Muscle layer of colon (tissue), 2 donors: Measurements from ENCODE around the gene AMZ2.
"Not testable (repeated sequence)": the region's sequence is repeated elsewhere in the genome, so short reads cannot be mapped to it uniquely, and the experiment has no call there.

Source experiments
- H3K27ac ChIP-seq: one replicate; pipeline ENCODE4 v1.7.0; 2013; ENCODE audit warnings: low read depth, mild to moderate bottlenecking, low read length, moderate library complexity
- H3K27me3 ChIP-seq, 2 donors: one replicate each; pipeline ENCODE4 v1.7.0; 2013; ENCODE audit warnings: low read length in 2 of 2, mild to moderate bottlenecking in 2 of 2; ENCODE audit not compliant: insufficient read depth in 2 of 2, control insufficient read depth in 1 of 2
- H3K36me3 ChIP-seq: one replicate; pipeline ENCODE4 v1.7.0; 2013; ENCODE audit warnings: mild to moderate bottlenecking, low read length; ENCODE audit not compliant: insufficient read depth
- H3K4me1 ChIP-seq: one replicate; pipeline ENCODE4 v1.7.0; 2013; ENCODE audit warnings: mild to moderate bottlenecking, low read length; ENCODE audit not compliant: insufficient read depth
- H3K4me3 ChIP-seq, 2 donors: one replicate each; pipeline ENCODE4 v1.7.0; 2013; ENCODE audit warnings: low read length in 2 of 2, low read depth in 1 of 2, mild to moderate bottlenecking in 1 of 2, moderate library complexity in 1 of 2
- H3K9ac ChIP-seq: one replicate; pipeline ENCODE4 v1.7.0; 2013; ENCODE audit warnings: low read length
- H3K9me3 ChIP-seq: one replicate; pipeline ENCODE4 v1.7.0; 2013; ENCODE audit warnings: mild to moderate bottlenecking, low read length
- donor health status: abdominal sarcoma.
- donor health status: Adenocarcinoma of cecum.

The AMZ2 gene

DNA sequence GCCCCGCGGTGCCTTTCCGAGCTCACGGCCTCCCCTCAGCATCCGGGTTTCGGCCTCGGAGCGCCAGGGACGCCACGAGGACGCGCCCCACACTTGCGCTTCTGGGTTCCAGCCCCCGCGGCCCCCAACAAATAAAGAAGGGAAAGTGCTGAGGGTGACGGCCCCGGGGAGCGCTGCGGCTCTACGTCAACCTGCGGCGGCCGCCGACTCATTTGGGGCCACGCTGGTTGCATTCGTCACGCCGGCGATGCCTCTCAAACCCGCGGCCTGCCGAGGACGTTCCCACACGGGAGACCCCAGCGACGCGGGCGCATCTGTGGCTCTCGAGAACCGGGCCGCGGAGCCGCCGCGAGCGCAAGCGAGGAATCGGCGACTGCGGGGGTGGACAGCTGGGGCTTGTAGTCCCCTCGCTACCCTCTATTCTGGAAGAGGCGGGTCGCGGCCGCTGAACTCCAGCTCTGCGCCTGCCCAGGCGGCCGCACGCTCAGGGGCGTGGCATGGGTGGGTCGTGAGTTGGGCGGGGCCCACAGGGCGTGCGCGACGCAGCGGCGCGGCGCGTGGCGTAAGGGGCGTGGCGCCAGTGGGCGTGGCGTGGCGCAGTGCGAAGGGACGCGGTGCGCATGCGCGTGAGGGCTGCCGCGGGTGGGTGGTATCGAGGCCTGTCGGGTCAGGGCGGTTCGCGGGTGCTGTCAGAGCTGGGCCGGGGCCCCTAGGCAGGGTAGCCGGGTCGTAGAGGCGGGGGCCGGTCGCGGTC is at the start of gene AMZ2:
Gene AMZ2 (plus strand): TSS at position 599 of the 754 bp plus-strand sequence. CDS start 2,145 bp downstream, outside the sequence.
- Histone ChIP-seq H3K9ac (peak within 1 kb of the TSS; percentile 64), H3K27ac (peak within 1 kb of the TSS; percentile 98), H3K9me3 (no peaks in the 10 kb centered on the region), H3K4me1 (peaks cover 7% of the 10 kb centered on the region), H3K27me3 (no peaks in the 10 kb centered on the region), H3K4me3 (peak within 1 kb of the TSS; percentile 71 to 88), H3K36me3 (peaks cover 15% of the 10 kb centered on the region)

DNA sequence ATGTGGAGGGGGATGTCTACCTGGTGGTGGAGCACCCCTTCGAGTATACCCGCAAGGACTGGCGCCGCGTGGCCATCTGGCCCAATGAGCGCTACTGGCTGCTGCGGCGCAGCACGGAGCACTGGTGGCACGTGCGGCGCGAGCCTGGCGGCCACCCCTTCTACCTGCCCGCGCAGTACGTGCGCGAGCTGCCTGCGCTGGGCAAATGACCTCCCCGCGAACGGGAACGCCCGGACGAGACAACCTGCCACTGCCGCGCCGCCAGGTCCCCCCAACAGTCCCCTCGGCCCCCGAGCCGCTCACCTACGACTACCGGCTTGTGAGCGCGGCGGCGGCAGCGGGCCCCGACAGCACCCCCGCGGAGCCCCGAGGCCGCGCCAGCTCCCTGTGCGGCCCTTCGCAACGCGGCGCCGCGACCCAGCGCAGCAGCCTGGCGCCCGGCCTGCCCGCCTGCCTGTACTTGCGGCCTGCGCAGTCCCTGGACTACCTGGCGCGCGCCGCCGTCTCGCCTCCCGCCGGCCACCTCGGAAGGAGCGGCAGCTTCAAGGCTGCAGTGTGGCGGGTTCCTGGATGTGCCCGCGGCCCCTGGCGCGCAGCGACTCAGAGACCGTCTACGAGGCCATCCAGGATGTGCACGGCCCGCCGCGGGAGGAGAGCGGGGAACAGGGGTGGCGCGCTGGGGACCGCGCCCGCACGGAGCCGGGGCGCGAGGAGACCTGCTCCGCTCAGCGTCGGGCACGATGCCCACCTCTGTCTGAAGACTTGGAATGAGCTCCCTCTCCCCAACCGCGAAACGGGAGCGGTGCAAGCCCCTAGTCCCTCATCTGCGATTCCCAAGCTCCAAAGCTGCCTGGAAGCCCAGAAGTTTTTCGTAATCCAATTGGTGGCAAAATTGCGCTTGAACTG is 48.7 kb upstream of the AMZ2 start:
- H3K4me1 ChIP-seq, result peaks cover 27% of the 10 kb centered on the region

GRCh38 chr17:68199837-68200688 is 47.8 kb upstream of the AMZ2 start:
- Histone ChIP-seq H3K9ac (no peak overlapping the region), H3K36me3 (no peaks in the 10 kb centered on the region), H3K27me3 (peaks cover 30 to 62% of the 10 kb centered on the region in 2 donors), H3K4me1 (peaks cover 27% of the 10 kb centered on the region), H3K9me3 (no peaks in the 10 kb centered on the region), H3K27ac (no peak overlapping the region), H3K4me3 (peak overlapping the region in 1 of 2 donors; percentile 49)

More for the DNA sequence above, 48.7 kb upstream of the AMZ2 start:
- no peak overlapping the region for H3K9ac ChIP-seq
- no peaks in the 10 kb centered on the region for H3K36me3 ChIP-seq
- H3K27ac ChIP-seq, result no peak overlapping the region
- no peaks in the 10 kb centered on the region for H3K9me3 ChIP-seq
- no peak overlapping the region for H3K4me3 ChIP-seq
- peaks cover 30 to 62% of the 10 kb centered on the region in 2 donors for H3K27me3 ChIP-seq

GRCh38 chr17:68200689-68201417 is 47.0 kb upstream of the AMZ2 start:
- H3K4me3 ChIP-seq, result peak overlapping the region in 1 of 2 donors; percentile 49
- H3K9ac ChIP-seq, result no peak overlapping the region
- no peaks in the 10 kb centered on the region for H3K36me3 ChIP-seq
- peaks cover 26% of the 10 kb centered on the region for H3K4me1 ChIP-seq
- peaks cover 30 to 55% of the 10 kb centered on the region in 2 donors for H3K27me3 ChIP-seq
- H3K9me3 ChIP-seq, result no peaks in the 10 kb centered on the region
- H3K27ac ChIP-seq, result no peak overlapping the region

- not testable (repeated sequence) for H3K27ac ChIP-seq
- peaks cover 30 to 50% of the 10 kb centered on the region in 2 donors for H3K27me3 ChIP-seq
- peaks cover 24% of the 10 kb centered on the region for H3K4me1 ChIP-seq
Measured at GRCh38 chr17:68201418-68201771, 46.4 kb upstream of the AMZ2 start.

DNA sequence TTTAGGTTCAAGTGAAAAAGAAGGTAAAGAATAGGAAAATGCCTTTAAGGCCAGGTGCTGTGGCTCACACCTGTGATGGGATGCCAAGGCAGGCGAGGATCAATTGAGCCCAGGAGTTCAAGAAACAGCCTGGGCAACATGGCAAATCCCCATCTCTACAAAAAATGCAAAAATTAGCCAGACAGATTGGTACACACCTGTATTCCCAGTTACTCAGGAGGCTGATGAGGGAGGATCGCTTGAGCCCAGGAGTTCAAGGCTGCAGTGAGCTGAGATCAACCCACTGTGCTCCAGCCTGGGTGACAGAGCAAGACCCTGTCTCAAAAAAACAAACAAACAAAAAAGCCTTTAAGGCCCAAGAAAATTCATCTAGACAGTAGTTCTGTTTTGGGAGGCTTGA is 45.5 kb upstream of the AMZ2 start:
- peaks cover 25 to 41% of the 10 kb centered on the region in 2 donors for H3K27me3 ChIP-seq
- H3K4me1 ChIP-seq, result peaks cover 27% of the 10 kb centered on the region
- not testable (repeated sequence) for H3K9ac ChIP-seq, H3K9me3 ChIP-seq, H3K36me3 ChIP-seq, H3K4me3 ChIP-seq, H3K27ac ChIP-seq

More at GRCh38 chr17:68201418-68201771, 46.4 kb upstream of the AMZ2 start:
- H3K36me3 ChIP-seq, H3K4me3 ChIP-seq, H3K9ac ChIP-seq, H3K9me3 ChIP-seq: not testable (repeated sequence)

DNA sequence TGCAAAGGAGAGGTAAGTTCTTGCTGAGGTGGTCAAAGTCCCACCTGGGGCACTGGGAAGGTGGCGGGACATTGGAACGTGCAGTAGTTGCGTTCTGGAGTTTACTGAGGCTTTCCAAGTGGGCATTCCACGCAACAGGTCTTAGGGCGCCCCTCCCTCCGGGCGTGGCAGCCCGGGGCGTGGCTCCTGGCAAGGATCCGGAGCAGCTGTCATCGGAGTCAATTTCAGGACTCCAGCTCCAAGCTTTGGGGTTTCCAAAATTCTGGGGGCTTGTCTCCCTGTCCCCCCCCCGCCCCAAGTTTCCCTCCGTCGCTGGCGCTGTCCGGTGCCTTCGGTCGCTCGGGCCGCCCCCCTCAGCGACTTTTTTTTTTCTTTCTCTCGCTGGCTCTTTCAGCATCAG is 43.1 kb upstream of the AMZ2 start:
- Histone ChIP-seq H3K27ac (peak overlapping the region; percentile 27), H3K27me3 (peaks cover 9 to 17% of the 10 kb centered on the region in 2 donors), H3K9ac (no peak overlapping the region), H3K9me3 (no peaks in the 10 kb centered on the region), H3K4me1 (peaks cover 13% of the 10 kb centered on the region), H3K4me3 (peak overlapping the region; percentile 56 to 68), H3K36me3 (no peaks in the 10 kb centered on the region)

DNA sequence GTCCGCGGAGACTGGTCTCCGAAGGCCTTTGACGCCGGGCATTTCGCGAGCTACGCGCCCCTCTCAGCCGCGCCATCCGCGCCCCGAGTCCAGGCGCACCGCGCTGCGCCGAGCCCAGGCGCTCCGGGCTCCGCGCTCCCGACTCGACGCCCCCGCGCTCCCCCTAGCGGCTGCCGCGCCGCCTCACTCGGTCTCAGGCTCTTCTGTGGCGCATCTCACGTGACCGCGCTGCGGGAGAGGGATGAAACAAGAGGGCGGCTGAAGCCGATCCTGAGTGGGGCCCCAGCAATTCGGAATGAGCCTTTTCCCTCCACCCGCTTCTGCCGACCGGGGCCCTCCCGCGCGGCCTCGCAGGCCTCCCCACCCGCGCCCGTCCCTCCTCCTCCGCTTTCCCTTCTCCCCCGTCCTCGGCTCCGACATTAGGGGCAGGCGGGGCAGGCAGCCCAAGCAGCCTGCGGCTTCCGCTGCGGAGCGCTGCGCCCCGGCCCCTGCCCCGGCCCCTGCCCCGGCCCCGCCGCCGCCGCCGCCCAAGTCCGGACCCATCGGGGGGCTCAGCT is 42.5 kb upstream of the AMZ2 start:
- no peak overlapping the region for H3K9ac ChIP-seq

DNA sequence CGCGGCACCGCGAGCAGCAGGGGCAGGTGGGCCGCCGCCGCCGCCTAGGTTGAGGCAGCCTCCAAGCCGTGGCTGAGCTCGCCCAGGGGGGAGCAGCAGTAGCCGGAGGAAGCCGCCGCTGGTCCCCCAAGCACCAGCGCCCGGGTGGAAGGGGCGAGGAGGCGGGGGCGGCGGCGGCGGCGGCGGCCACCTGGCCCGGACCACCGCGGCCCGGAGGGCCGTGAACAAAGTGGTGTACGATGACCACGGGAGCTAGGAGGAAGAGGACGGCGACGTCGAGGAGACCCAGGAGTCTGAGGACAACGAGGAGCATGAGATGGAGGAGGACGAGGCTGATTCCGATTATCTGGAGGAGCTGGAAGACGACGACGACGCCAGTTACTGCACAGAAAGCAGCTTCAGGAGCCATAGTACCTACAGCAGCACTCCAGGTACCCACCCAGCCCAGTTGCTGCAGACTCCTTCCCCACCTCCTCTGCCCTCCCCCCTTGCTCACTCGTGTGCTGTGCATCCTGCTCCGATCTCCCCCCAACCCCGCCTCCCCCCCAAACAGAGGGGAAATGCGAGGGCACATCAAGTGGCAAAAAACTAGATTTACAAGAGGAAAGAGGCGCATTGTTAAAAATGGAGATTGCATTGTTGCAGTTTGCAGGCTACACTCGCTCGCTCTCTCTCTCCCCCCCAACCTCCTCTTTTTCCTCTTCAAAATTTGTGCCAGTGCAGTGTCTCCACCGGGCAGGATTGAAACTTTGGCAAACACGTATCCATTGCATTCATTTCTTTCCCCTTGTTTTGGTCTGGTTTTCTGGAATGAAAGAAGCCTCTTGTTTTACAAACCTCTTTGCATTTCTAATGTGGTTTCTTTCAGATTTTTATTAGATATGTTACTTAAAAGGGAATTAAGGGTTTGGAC is 41.8 kb upstream of the AMZ2 start:
- peak overlapping the region; percentile 56 to 68 for H3K4me3 ChIP-seq
- peaks cover 0 to 4% of the 10 kb centered on the region in 2 donors for H3K27me3 ChIP-seq
- no peak overlapping the region for H3K9ac ChIP-seq
- no peaks in the 10 kb centered on the region for H3K9me3 ChIP-seq
- peaks cover 6% of the 10 kb centered on the region for H3K36me3 ChIP-seq
- peak overlapping the region; percentile 27 for H3K27ac ChIP-seq
- H3K4me1 ChIP-seq, result peaks cover 4% of the 10 kb centered on the region

More for the DNA sequence above, 42.5 kb upstream of the AMZ2 start:
- Histone ChIP-seq H3K27me3 (peaks cover 4 to 11% of the 10 kb centered on the region in 2 donors), H3K36me3 (peaks cover 4% of the 10 kb centered on the region), H3K27ac (peak overlapping the region; percentile 27), H3K9me3 (no peaks in the 10 kb centered on the region), H3K4me3 (peak overlapping the region; percentile 56 to 68), H3K4me1 (peaks cover 7% of the 10 kb centered on the region)
